ENCODE data around the gene GRAMD4.

The GRAMD4 gene

GRCh38 chr22:46595545-46595944 is 24.6 kb upstream of the GRAMD4 start:
- no peak overlapping the region for H3K4me3 ChIP-seq (ENCODE audit: low read length)
- TF ChIP-seq, protein P1, sequence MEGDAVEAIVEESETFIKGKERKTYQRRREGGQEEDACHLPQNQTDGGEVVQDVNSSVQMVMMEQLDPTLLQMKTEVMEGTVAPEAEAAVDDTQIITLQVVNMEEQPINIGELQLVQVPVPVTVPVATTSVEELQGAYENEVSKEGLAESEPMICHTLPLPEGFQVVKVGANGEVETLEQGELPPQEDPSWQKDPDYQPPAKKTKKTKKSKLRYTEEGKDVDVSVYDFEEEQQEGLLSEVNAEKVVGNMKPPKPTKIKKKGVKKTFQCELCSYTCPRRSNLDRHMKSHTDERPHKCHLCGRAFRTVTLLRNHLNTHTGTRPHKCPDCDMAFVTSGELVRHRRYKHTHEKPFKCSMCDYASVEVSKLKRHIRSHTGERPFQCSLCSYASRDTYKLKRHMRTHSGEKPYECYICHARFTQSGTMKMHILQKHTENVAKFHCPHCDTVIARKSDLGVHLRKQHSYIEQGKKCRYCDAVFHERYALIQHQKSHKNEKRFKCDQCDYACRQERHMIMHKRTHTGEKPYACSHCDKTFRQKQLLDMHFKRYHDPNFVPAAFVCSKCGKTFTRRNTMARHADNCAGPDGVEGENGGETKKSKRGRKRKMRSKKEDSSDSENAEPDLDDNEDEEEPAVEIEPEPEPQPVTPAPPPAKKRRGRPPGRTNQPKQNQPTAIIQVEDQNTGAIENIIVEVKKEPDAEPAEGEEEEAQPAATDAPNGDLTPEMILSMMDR (conservative IDR thresholded peaks at IDR 0.05; ENCODE audit: low read depth, low read length): no peak
- no peak for DNase-seq (ENCODE audit: low read depth)

DNA sequence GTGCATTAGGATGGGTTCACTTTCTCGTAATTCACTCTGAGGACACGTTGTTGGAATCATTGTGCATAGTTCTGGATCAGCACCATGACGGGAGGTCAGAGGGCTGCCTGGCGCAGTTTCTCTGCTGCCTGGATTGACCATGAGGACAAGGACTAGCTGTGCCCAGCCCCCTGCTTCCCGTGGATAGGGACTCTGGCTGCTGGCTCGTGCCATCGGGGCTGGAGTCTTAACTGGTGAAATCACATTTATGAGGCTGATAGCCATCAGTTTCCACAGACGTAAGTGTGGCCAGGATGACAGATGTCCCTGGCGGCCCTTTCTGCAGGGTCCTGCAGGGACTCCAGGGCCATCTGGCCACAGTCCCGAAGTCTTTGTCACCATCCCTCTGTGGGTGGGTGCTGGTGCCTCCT is 24.1 kb upstream of the GRAMD4 start:
- H3K4me3 ChIP-seq (ENCODE audit: low read length): no peak overlapping the region
- TF ChIP-seq, protein P1 (conservative IDR thresholded peaks at IDR 0.05; ENCODE audit: low read depth, low read length): no peak
- DNase-seq (ENCODE audit: low read depth): no peak

GRCh38 chr22:46596819-46597218 is 23.4 kb upstream of the GRAMD4 start:
- DNase-seq (ENCODE audit: low read depth): no peak
- H3K4me3 ChIP-seq (ENCODE audit: low read length): no peak overlapping the region
- TF ChIP-seq, protein P1 (conservative IDR thresholded peaks at IDR 0.05; ENCODE audit: low read depth, low read length): no peak

DNA sequence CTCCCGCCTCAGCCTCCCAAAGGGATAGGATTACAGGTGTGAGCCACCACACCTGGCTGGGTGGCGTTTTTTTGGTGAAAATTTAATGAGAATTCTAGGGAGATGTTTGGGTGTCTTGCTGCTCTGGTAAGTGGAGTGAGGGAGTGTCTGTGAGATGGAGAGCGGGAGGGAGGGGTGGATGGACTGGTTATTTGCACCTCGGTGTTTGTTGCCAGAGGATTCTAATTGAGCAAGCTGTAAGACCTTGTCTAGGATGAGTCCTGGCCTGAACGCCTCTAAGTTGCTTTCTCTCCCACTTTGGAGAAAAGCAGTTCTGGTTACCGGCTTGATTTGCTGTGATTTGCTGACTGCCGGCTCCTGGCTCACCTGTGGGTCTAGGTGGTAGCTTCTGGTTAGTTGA is 22.0 kb upstream of the GRAMD4 start:
- TF ChIP-seq, protein P1 (conservative IDR thresholded peaks at IDR 0.05; ENCODE audit: low read depth, low read length): no peak
- H3K4me3 ChIP-seq (ENCODE audit: low read length): no peak overlapping the region

GRCh38 chr22:46598737-46599424 is 21.3 kb upstream of the GRAMD4 start:
- H3K4me3 ChIP-seq (ENCODE audit: low read length): no peak overlapping the region
- TF ChIP-seq, protein P1 (conservative IDR thresholded peaks at IDR 0.05; ENCODE audit: low read depth, low read length): no peak
- no peak for DNase-seq (ENCODE audit: low read depth)

More for the DNA sequence above, 22.0 kb upstream of the GRAMD4 start:
- DNase-seq (ENCODE audit: low read depth): no peak

GRCh38 chr22:46600273-46600796 is 19.9 kb upstream of the GRAMD4 start:
- TF ChIP-seq, protein P1 (conservative IDR thresholded peaks at IDR 0.05; ENCODE audit: low read depth, low read length): no peak
- no peak for DNase-seq (ENCODE audit: low read depth)
- H3K4me3 ChIP-seq (ENCODE audit: low read length): no peak overlapping the region

DNA sequence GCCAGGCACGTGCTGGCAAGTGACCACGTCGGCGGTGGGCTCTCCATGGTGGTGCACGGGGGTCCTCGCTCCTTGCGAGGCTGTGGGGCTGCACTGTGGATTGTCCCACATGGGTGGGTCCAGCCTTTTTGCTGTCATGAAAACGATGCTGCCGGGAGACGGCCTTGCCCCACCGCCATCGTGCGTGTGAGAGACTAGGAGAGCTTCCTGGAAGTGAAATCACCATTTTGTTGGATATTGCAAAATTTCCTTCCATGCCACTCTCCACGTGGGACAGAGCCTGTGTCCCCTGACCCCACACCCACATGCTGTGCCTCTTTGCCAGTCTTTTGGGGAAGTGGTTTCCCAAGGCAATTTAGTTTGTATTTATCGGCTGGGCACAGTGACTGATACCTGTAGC is 18.2 kb upstream of the GRAMD4 start:
- no peak for DNase-seq (ENCODE audit: low read depth)
- TF ChIP-seq, protein P1 (conservative IDR thresholded peaks at IDR 0.05; ENCODE audit: low read depth, low read length): no peak
- H3K4me3 ChIP-seq (ENCODE audit: low read length): no peak overlapping the region

All from retinal pigment epithelial cell (primary cell).